ENCODE data around the gene KCP. TPM values are rescaled to one million over a fixed set of nuclear protein-coding genes. Genes with fewer than 3 reads are reported as not detected.

Gene KCP
- polyA plus RNA-seq, 3 donors = 0.11 to 0.16 TPM; not detected in 1

DNA sequence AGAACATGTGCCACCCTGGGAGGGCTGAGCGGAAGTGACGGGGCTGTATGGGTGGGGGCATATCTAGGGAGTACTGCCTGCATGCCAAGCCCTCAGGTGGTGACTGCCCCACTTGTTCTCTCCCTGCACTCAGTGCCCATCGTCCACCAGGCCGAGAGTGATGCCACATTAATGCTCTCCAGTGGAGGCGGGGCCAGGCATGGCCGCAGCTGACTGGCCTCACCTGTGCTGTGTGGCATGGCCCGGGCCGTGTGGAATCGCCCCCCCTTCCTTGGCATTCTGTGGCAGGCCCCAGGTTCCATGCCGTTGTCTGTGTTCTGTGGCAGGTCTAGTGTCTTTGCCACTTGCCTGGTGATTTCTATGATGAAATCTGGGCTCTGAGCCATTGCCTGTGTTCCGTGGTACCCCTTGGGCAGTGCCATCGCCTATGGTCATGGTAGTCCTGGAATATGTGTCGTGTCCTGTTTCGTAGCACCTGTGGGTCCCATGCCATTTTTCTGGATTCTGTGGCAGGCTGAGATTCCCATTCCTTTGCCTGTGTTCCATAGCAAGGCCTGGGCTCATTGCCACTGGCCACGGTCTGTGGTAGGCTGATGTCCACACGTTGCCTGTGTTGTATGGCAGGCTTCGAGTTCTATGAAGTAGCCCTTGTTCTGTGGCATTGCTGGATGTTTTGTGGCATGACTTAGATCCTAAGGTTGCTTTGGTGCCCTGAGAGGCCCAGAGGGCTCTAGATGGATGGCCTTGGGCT lies 71.4 kb downstream of the KCP start:
- H3K4me1 ChIP-seq (ENCODE audit: control insufficient read depth in 1 of 2, insufficient read depth in 2 of 2, low read length in 2 of 2) = no peaks in the 10 kb centered on the region
- H3K9me3 ChIP-seq (replicated peaks in 1 of 2; ENCODE audit: control insufficient read depth in 1 of 2, insufficient read depth in 1 of 2, low read length in 2 of 2) = no peaks in the 10 kb centered on the region
- no peak overlapping the region for H2AFZ ChIP-seq (ENCODE audit: insufficient read depth, low read depth, low read length, poor library complexity, severe bottlenecking)
- TF ChIP-seq, protein P1, sequence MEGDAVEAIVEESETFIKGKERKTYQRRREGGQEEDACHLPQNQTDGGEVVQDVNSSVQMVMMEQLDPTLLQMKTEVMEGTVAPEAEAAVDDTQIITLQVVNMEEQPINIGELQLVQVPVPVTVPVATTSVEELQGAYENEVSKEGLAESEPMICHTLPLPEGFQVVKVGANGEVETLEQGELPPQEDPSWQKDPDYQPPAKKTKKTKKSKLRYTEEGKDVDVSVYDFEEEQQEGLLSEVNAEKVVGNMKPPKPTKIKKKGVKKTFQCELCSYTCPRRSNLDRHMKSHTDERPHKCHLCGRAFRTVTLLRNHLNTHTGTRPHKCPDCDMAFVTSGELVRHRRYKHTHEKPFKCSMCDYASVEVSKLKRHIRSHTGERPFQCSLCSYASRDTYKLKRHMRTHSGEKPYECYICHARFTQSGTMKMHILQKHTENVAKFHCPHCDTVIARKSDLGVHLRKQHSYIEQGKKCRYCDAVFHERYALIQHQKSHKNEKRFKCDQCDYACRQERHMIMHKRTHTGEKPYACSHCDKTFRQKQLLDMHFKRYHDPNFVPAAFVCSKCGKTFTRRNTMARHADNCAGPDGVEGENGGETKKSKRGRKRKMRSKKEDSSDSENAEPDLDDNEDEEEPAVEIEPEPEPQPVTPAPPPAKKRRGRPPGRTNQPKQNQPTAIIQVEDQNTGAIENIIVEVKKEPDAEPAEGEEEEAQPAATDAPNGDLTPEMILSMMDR (IDR thresholded peaks at IDR 0.05) = no peak
- H3K4me1 Mint-ChIP-seq = peaks cover 3% of the 10 kb centered on the region
- no peaks in the 10 kb centered on the region for H3K36me3 ChIP-seq (replicated peaks in 1 of 2; ENCODE audit: control insufficient read depth in 1 of 2, insufficient read depth in 2 of 2, low read length in 2 of 2)
- no peaks in the 10 kb centered on the region for H3K36me3 Mint-ChIP-seq
- H3K27me3 ChIP-seq (ENCODE audit: control insufficient read depth in 2 of 2, insufficient read depth in 2 of 2, low read length in 2 of 2) = peaks cover 0 to 3% of the 10 kb centered on the region in 2 donors
- no peaks in the 10 kb centered on the region for H4K20me1 ChIP-seq (ENCODE audit: insufficient read depth, low read length)
- DNase-seq = no peak
- no peak overlapping the region for H3K9ac ChIP-seq (ENCODE audit: insufficient read depth, low read length, poor library complexity, severe bottlenecking)
- H3K4me3 Mint-ChIP-seq = no peak overlapping the region
- no peak overlapping the region for H3K4me3 ChIP-seq (replicated peaks in 1 of 3; ENCODE audit: low read depth in 2 of 3, low read length in 3 of 3)
- intact Hi-C loops (cut with micrococcal nuclease) = no loop called here
- no peaks in the 10 kb centered on the region for H3K9me3 Mint-ChIP-seq
- H3K27ac ChIP-seq (ENCODE audit: low read depth in 1 of 2, low read length in 2 of 2) = no peak overlapping the region
- 96% methylated on average over 16 of the region's 17 CpGs for WGBS (ENCODE audit: insufficient coverage)
- no peak overlapping the region for H3K27ac Mint-ChIP-seq
- H3K79me2 ChIP-seq (ENCODE audit: insufficient read depth, low read length) = no peaks in the 10 kb centered on the region
- H3K4me2 ChIP-seq (replicated peaks; ENCODE audit: extremely low read depth, low read length, poor library complexity, severe bottlenecking) = no peak overlapping the region
- H3K27me3 Mint-ChIP-seq (ENCODE audit: low read depth in 3 of 3) = peaks cover under 1 to 11% (median 10%) of the 10 kb centered on the region in 3 donors

DNA sequence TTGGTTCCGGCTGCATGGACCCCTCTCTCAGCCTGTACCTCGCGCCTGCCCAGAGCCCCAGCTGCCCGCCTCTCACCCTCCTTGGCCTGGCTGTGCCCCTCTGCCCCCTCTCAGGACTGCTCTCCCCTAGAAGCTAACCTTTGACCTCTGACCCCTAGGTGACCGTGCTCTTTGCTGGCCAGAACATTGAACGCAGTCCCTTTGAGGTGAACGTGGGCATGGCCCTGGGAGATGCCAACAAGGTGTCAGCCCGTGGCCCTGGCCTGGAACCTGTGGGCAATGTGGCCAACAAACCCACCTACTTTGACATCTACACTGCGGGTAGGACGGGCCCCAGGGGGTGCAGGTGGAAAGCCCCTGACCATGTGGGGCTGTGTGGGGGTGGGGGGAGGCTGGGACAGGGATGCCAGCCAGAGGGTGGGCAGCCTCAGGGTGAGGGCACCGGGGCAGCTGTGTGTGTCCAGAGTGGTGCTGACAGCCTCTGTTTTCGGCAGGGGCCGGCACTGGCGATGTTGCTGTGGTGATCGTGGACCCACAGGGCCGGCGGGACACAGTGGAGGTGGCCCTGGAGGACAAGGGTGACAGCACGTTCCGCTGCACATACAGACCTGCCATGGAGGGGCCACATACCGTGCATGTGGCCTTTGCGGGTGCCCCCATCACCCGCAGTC lies 72.3 kb downstream of the KCP start:
- H3K27me3 Mint-ChIP-seq (ENCODE audit: low read depth in 3 of 3) = peaks cover 10 to 19% (median 16%) of the 10 kb centered on the region in 3 donors
- H3K4me3 ChIP-seq (replicated peaks in 1 of 3; ENCODE audit: low read depth in 2 of 3, low read length in 3 of 3) = no peak overlapping the region
- no peaks in the 10 kb centered on the region for H3K4me1 ChIP-seq (ENCODE audit: control insufficient read depth in 1 of 2, insufficient read depth in 2 of 2, low read length in 2 of 2)
- no peaks in the 10 kb centered on the region for H3K9me3 ChIP-seq (replicated peaks in 1 of 2; ENCODE audit: control insufficient read depth in 1 of 2, insufficient read depth in 1 of 2, low read length in 2 of 2)
- H3K27ac ChIP-seq (ENCODE audit: low read depth in 1 of 2, low read length in 2 of 2) = no peak overlapping the region
- H3K9ac ChIP-seq (ENCODE audit: insufficient read depth, low read length, poor library complexity, severe bottlenecking) = no peak overlapping the region
- H3K4me2 ChIP-seq (replicated peaks; ENCODE audit: extremely low read depth, low read length, poor library complexity, severe bottlenecking) = no peak overlapping the region
- no peaks in the 10 kb centered on the region for H3K36me3 ChIP-seq (replicated peaks in 1 of 2; ENCODE audit: control insufficient read depth in 1 of 2, insufficient read depth in 2 of 2, low read length in 2 of 2)
- H3K9me3 Mint-ChIP-seq = no peaks in the 10 kb centered on the region
- peaks cover 3% of the 10 kb centered on the region for H3K4me1 Mint-ChIP-seq
- H3K36me3 Mint-ChIP-seq = no peaks in the 10 kb centered on the region
- intact Hi-C loops (cut with micrococcal nuclease) = no loop called here
- peaks cover 0 to 12% of the 10 kb centered on the region in 2 donors for H3K27me3 ChIP-seq (ENCODE audit: control insufficient read depth in 2 of 2, insufficient read depth in 2 of 2, low read length in 2 of 2)
- no peak overlapping the region for H3K27ac Mint-ChIP-seq
- TF ChIP-seq, protein P1 (IDR thresholded peaks at IDR 0.05) = no peak
- no peaks in the 10 kb centered on the region for H3K79me2 ChIP-seq (ENCODE audit: insufficient read depth, low read length)
- no peaks in the 10 kb centered on the region for H4K20me1 ChIP-seq (ENCODE audit: insufficient read depth, low read length)
- no peak overlapping the region for H2AFZ ChIP-seq (ENCODE audit: insufficient read depth, low read depth, low read length, poor library complexity, severe bottlenecking)
- DNase-seq = no peak
- 96% methylated on average over 19 of the region's 22 CpGs for WGBS (ENCODE audit: insufficient coverage)
- no peak overlapping the region for H3K4me3 Mint-ChIP-seq

Measured in CD14-positive monocyte (primary cell).